Left colon (tissue), 2 donors: Measurements from ENCODE around the gene SCFD2. TPM values are rescaled to one million over a fixed set of nuclear protein-coding genes. Genes with fewer than 3 reads are reported as not detected.
"Not testable (repeated sequence)": the region's sequence is repeated elsewhere in the genome, so short reads cannot be mapped to it uniquely, and the experiment has no call there.

Experiments used
- ATAC-seq: fragments of 200-7000 bp; cut with Tn5 transposase; one replicate; pipeline ENCODE4 v1.9.1; 2020; ENCODE audit warnings: mild to moderate bottlenecking, moderate library complexity
- DNase-seq, 2 donors: peaks; one replicate each; pipeline ENCODE4 v3.0.0-alpha.2; 2020
- intact Hi-C, 2 donors: fragments of 100-400 bp; cut with DNase I in 1 of 2; cut with micrococcal nuclease in 1 of 2; formaldehyde crosslinking; loops; one replicate each; pipeline versions ENCODE4 v1.11.2 to v1.14.0; 2022; cut with DNase I, micrococcal nuclease
- total RNA-seq, 2 donors: library from RNA; stranded (reverse); fragmentation: NEBNext Ultra II Directional; extraction: Animal tissue kit (Norgen Biotek cat#: 25700); gene quantifications; one replicate each; pipeline ENCODE4 v1.2.1, GENCODE V29; 2021
- donor health status: DM: no; HTN: no; CAD: no.
- donor health status: DM: yes; HTN: yes; CAD: no.

SCFD2 gene
- total RNA-seq, 2 donors from 2014 or later = 11.1 to 15.8 TPM

- DNase-seq = no peak
- intact Hi-C loops = loop anchor here (5.0 to 10.0 kb wide), 2 partner anchors 1025 to 1038 kb away; partner anchors contain the start of gene PDGFRA (in 1 of the 2)
Observed at GRCh38 chr4:53199356-53199755, 166.5 kb downstream of the SCFD2 start.

GRCh38 chr4:53197772-53198142 is 168.1 kb downstream of the SCFD2 start:
- ATAC-seq (no peak), DNase-seq (no peak)
- intact Hi-C loops = loop anchor here (5.0 to 10.0 kb wide), 2 partner anchors 1027 to 1040 kb away; partner anchors contain the start of gene PDGFRA (in 1 of the 2)

More at GRCh38 chr4:53199356-53199755, 166.5 kb downstream of the SCFD2 start:
- no peak for ATAC-seq

GRCh38 chr4:53196882-53197771 is 168.7 kb downstream of the SCFD2 start:
- intact Hi-C loops = loop anchor here (5.0 to 10.0 kb wide), 2 partner anchors 1028 to 1040 kb away; partner anchors contain the start of gene PDGFRA (in 1 of the 2)
- DNase-seq (no peak), ATAC-seq (peak; percentile 67)

GRCh38 chr4:53195815-53196661 is 169.8 kb downstream of the SCFD2 start:
- DNase-seq = no peak
- intact Hi-C loops = loop anchor here (5.0 to 10.0 kb wide), 2 partner anchors 1029 to 1041 kb away; partner anchors contain the start of gene PDGFRA (in 1 of the 2)
- ATAC-seq = no peak

- intact Hi-C loops = loop anchor here (5.0 to 10.0 kb wide), 2 partner anchors 1030 to 1043 kb away; partner anchors contain the start of gene PDGFRA (in 1 of the 2)
- no peak for ATAC-seq
- no peak for DNase-seq
Observed at GRCh38 chr4:53194727-53195126, 171.1 kb downstream of the SCFD2 start.

- no peak for ATAC-seq
- intact Hi-C loops = loop anchor here in 1 of 2 donors (10.0 kb wide), 1 partner anchor 1032 kb away; the partner anchor contains the start of gene PDGFRA
- DNase-seq = no peak
Observed at GRCh38 chr4:53193111-53193510, 172.8 kb downstream of the SCFD2 start.

- intact Hi-C loops = loop anchor here in 1 of 2 donors (10.0 kb wide), 1 partner anchor 1032 kb away; the partner anchor contains the start of gene PDGFRA
- no peak for ATAC-seq
- DNase-seq = no peak
Observed at GRCh38 chr4:53192496-53192895, 173.4 kb downstream of the SCFD2 start.

- ATAC-seq (no peak), DNase-seq (no peak)
- intact Hi-C loops = loop anchor here in 1 of 2 donors (10.0 kb wide), 1 partner anchor 1033 kb away; the partner anchor contains the start of gene PDGFRA
Observed at GRCh38 chr4:53191997-53192396, 173.9 kb downstream of the SCFD2 start.

- DNase-seq = no peak
- intact Hi-C loops = no loop called here
- no peak for ATAC-seq
Observed at GRCh38 chr4:53189011-53189410, 176.8 kb downstream of the SCFD2 start.

- ATAC-seq (no peak), DNase-seq (no peak)
- intact Hi-C loops = no loop called here
Observed at GRCh38 chr4:53186714-53187358, 179.0 kb downstream of the SCFD2 start.

- peak; percentile 28 for ATAC-seq
- DNase-seq = no peak
- intact Hi-C loops = no loop called here
Observed at GRCh38 chr4:53185869-53186585, 179.8 kb downstream of the SCFD2 start.

- DNase-seq (no peak), ATAC-seq (no peak)
- intact Hi-C loops = no loop called here
Observed at GRCh38 chr4:53183754-53184153, 182.1 kb downstream of the SCFD2 start.

- intact Hi-C loops, DNase-seq, ATAC-seq: not testable (repeated sequence)
Observed at GRCh38 chr4:53177751-53178150, 188.1 kb downstream of the SCFD2 start.

- ATAC-seq (peak; percentile 88), DNase-seq (no peak)
- intact Hi-C loops = no loop called here
Observed at GRCh38 chr4:53175640-53176039, 190.2 kb downstream of the SCFD2 start.

GRCh38 chr4:53174823-53175222 is 191.0 kb downstream of the SCFD2 start:
- no peak for ATAC-seq
- intact Hi-C loops = no loop called here
- no peak for DNase-seq

GRCh38 chr4:53173576-53173975 is 192.3 kb downstream of the SCFD2 start:
- ATAC-seq = no peak
- intact Hi-C loops = no loop called here
- no peak for DNase-seq

- intact Hi-C loops = no loop called here
- ATAC-seq (no peak), DNase-seq (no peak)
Observed at GRCh38 chr4:53171797-53172196, 194.1 kb downstream of the SCFD2 start.
